ENCODE results near the gene C1orf159.
"Not testable (repeated sequence)": the region's sequence is repeated elsewhere in the genome, so short reads cannot be mapped to it uniquely, and the experiment has no call there.

C1orf159 gene

GRCh38 chr1:1075148-1075935 lies 40.5 kb downstream of the C1orf159 start:
- no peak for DNase-seq

- no peak for DNase-seq
Measured at GRCh38 chr1:1074631-1075147, 41.2 kb downstream of the C1orf159 start.

GRCh38 chr1:1073743-1074587 lies 41.9 kb downstream of the C1orf159 start, which contains the start of gene RNF223:
Gene RNF223, minus strand, starts transcription at chr1:1074306. Its CDS starts 1,740 bp downstream, at chr1:1072566.
- no peak for DNase-seq

GRCh38 chr1:1072849-1073742 lies 42.8 kb downstream of the C1orf159 start:
- DNase-seq, result no peak

- DNase-seq, result no peak
Measured at GRCh38 chr1:1072299-1072848, 43.5 kb downstream of the C1orf159 start.

GRCh38 chr1:1071486-1072298 lies 44.2 kb downstream of the C1orf159 start:
- DNase-seq, result no peak

- DNase-seq, result no peak
Measured at GRCh38 chr1:1069711-1070676, 45.9 kb downstream of the C1orf159 start.

GRCh38 chr1:1069056-1069710 lies 46.7 kb downstream of the C1orf159 start:
- DNase-seq, result no peak

- DNase-seq, result no peak
Measured at GRCh38 chr1:1068517-1069055, 47.3 kb downstream of the C1orf159 start.

GRCh38 chr1:1067860-1068516 lies 47.9 kb downstream of the C1orf159 start:
- no peak for DNase-seq

GRCh38 chr1:1067284-1067859 lies 48.5 kb downstream of the C1orf159 start:
- no peak for DNase-seq

- no peak for DNase-seq
Measured at GRCh38 chr1:1066403-1067283, 49.2 kb downstream of the C1orf159 start.

GRCh38 chr1:1065940-1066304 lies 50.0 kb downstream of the C1orf159 start:
- DNase-seq, result not testable (repeated sequence)

GRCh38 chr1:1065265-1065939 lies 50.5 kb downstream of the C1orf159 start:
- DNase-seq, result no peak

GRCh38 chr1:1063945-1064831 lies 51.7 kb downstream of the C1orf159 start:
- no peak for DNase-seq
